CD8-positive, alpha-beta memory T cell (primary cell): ENCODE measurements around the gene BUB1. TPM values are rescaled to one million over a fixed set of nuclear protein-coding genes. Genes with fewer than 3 reads are reported as not detected.

ENCODE experiments used
- CTCF ChIA-PET: fragments of 350-600 bp; sonication (Branson Sonifier 250); formaldehyde crosslinking; loops from one replicate; lab custom pipeline; 2021; ENCODE audit warnings: antibody characterized with exemption; lab: Charles Lee
- POLR2A ChIA-PET: fragments of 350-600 bp; sonication (Branson Sonifier 250); formaldehyde crosslinking; loops from one replicate; lab custom pipeline; 2021; ENCODE audit warnings: antibody characterized with exemption; lab: Charles Lee
- DNase-seq, 5 donors: peaks; one replicate each; pipeline versions ENCODE4 v3.0.0 to v3.0.0-alpha.2; 2020 to 2022; ENCODE audit warnings: mixed read lengths in 1 of 5
- H3K27ac ChIP-seq: one replicate; pipeline ENCODE4 v1.7.0; 2013; ENCODE audit warnings: low read depth, mild to moderate bottlenecking, low read length, moderate library complexity
- H3K27me3 ChIP-seq: 2 replicates; pipeline ENCODE4 v1.7.0; 2013; ENCODE audit warnings: low read length, mild to moderate bottlenecking; ENCODE audit not compliant: insufficient read depth, poor library complexity, severe bottlenecking
- H3K36me3 ChIP-seq: 2 replicates; pipeline ENCODE4 v1.7.0; 2013; ENCODE audit warnings: mild to moderate bottlenecking, low read length, moderate library complexity; ENCODE audit not compliant: insufficient read depth
- H3K4me1 ChIP-seq: 2 replicates; pipeline ENCODE4 v1.7.0; 2013; ENCODE audit warnings: mild to moderate bottlenecking, low read length, moderate library complexity; ENCODE audit not compliant: insufficient read depth
- H3K4me3 ChIP-seq: 2 replicates; pipeline ENCODE4 v1.7.0; 2013; ENCODE audit warnings: mild to moderate bottlenecking, low read length
- H3K9me3 ChIP-seq: 2 replicates; pipeline ENCODE4 v1.7.0; 2013; ENCODE audit warnings: mild to moderate bottlenecking, low read length
- H3K27ac Mint-ChIP-seq, 8 donors: one replicate each; pipeline ENCODE4 v1.8.0; 2020 to 2021; ENCODE audit warnings: mixed read lengths in 8 of 8, mild to moderate bottlenecking in 6 of 8, inconsistent platforms in 3 of 8, moderate library complexity in 3 of 8
- H3K27me3 Mint-ChIP-seq, 2 donors: one replicate each; pipeline ENCODE4 v1.8.0; 2020 to 2021; ENCODE audit warnings: mixed read lengths in 2 of 2, mild to moderate bottlenecking in 1 of 2, moderate library complexity in 1 of 2
- H3K36me3 Mint-ChIP-seq, 3 donors: one replicate each; pipeline ENCODE4 v1.8.0; 2020 to 2021; ENCODE audit warnings: mixed read lengths in 3 of 3, inconsistent platforms in 1 of 3, mild to moderate bottlenecking in 1 of 3
- H3K4me1 Mint-ChIP-seq, 3 donors: one replicate each; pipeline ENCODE4 v1.8.0; 2020 to 2021; ENCODE audit warnings: mixed read lengths in 3 of 3, inconsistent platforms in 1 of 3, mild to moderate bottlenecking in 1 of 3
- H3K4me3 Mint-ChIP-seq, 7 donors: one replicate each; pipeline ENCODE4 v1.8.0; 2020 to 2021; ENCODE audit warnings: mixed read lengths in 7 of 7, mild to moderate bottlenecking in 6 of 7, moderate library complexity in 4 of 7, inconsistent platforms in 2 of 7
- H3K9me3 Mint-ChIP-seq, 5 donors: one replicate each; pipeline ENCODE4 v1.8.0; 2020 to 2022; ENCODE audit warnings: mixed read lengths in 5 of 5, mild to moderate bottlenecking in 3 of 5, moderate library complexity in 2 of 5, inconsistent platforms in 1 of 5
- polyA plus RNA-seq: library from polyadenylated mRNA; unstranded; fragments of 300-500 nt; fragmentation: Illumina TruSeq; gene quantifications from one replicate; pipeline ENCODE4 v1.2.3, GENCODE V29; 2021
- total RNA-seq, 2 experiments: library from RNA; stranded (reverse); gene quantifications; one replicate each; pipeline ENCODE4 v1.2.3, GENCODE V29; 2021

The BUB1 gene
- total RNA-seq (10 to 100 TPM; 46.9 to 49.5 TPM), polyA plus RNA-seq (0.56 TPM)

- H3K4me3 ChIP-seq, result peak within 1 kb of the TSS; percentile 100
- H3K36me3 Mint-ChIP-seq, result peaks cover 0 to 10% (median under 1%) of the 10 kb centered on the region in 3 donors
- DNase-seq, result peak; percentile 93 to 97 (median 94)
- ChIA-PET CTCF (no interaction called here), POLR2A (interaction anchor here (0.5 to 0.7 kb wide), 2 partner anchors 17 to 1945 kb away, joined by 3 to 4 read pairs; no protein-coding TSS in a partner anchor)
- H3K27ac ChIP-seq, result peak within 1 kb of the TSS; percentile 92
- peaks cover 0 to 2% of the 10 kb centered on the region in 2 donors for H3K27me3 Mint-ChIP-seq
- peak within 1 kb of the TSS; percentile 65 to 98 (median 94) for H3K27ac Mint-ChIP-seq
- no peaks in the 10 kb centered on the region for H3K36me3 ChIP-seq
- peaks cover 8% of the 10 kb centered on the region for H3K4me1 ChIP-seq
- H3K27me3 ChIP-seq, result no peaks in the 10 kb centered on the region
- H3K9me3 Mint-ChIP-seq, result no peaks in the 10 kb centered on the region
- H3K4me1 Mint-ChIP-seq, result peaks cover 33 to 45% (median 44%) of the 10 kb centered on the region in 3 donors
- H3K4me3 Mint-ChIP-seq, result peak within 1 kb of the TSS; percentile 92 to 100 (median 95)
- H3K9me3 ChIP-seq, result no peaks in the 10 kb centered on the region
Measured at GRCh38 chr2:110677530-110678456, at the start of gene BUB1. BUB1 (minus strand) TSS chr2:110678063; CDS start chr2:110677995, 68 bp downstream.

- Mint-ChIP-seq H3K27me3 (peaks cover 11 to 23% of the 10 kb centered on the region in 2 donors), H3K4me1 (no peaks in the 10 kb centered on the region), H3K36me3 (no peaks in the 10 kb centered on the region), H3K4me3 (no peak overlapping the region), H3K27ac (no peak overlapping the region), H3K9me3 (peaks cover 0 to 1% (median 0%) of the 10 kb centered on the region in 5 donors)
- Histone ChIP-seq H3K4me1 (no peaks in the 10 kb centered on the region), H3K27me3 (peaks cover under 1% of the 10 kb centered on the region), H3K4me3 (no peak overlapping the region), H3K9me3 (no peaks in the 10 kb centered on the region), H3K36me3 (no peaks in the 10 kb centered on the region), H3K27ac (no peak overlapping the region)
- ChIA-PET POLR2A (no interaction called here), CTCF (no interaction called here)
- DNase-seq, result no peak
Measured at GRCh38 chr2:110726285-110726684, 48.4 kb upstream of the BUB1 start.

GRCh38 chr2:110725859-110726258, 48.0 kb upstream of the BUB1 start:
- POLR2A ChIA-PET, result no interaction called here
- DNase-seq, result no peak
- H3K36me3 Mint-ChIP-seq, result no peaks in the 10 kb centered on the region
- Histone ChIP-seq H3K27ac (no peak overlapping the region), H3K4me1 (no peaks in the 10 kb centered on the region), H3K9me3 (no peaks in the 10 kb centered on the region), H3K36me3 (no peaks in the 10 kb centered on the region), H3K4me3 (no peak overlapping the region), H3K27me3 (no peaks in the 10 kb centered on the region)
- peaks cover 10 to 22% of the 10 kb centered on the region in 2 donors for H3K27me3 Mint-ChIP-seq
- CTCF ChIA-PET, result no interaction called here
- no peak overlapping the region for H3K27ac Mint-ChIP-seq
- H3K4me3 Mint-ChIP-seq, result no peak overlapping the region
- no peaks in the 10 kb centered on the region for H3K4me1 Mint-ChIP-seq
- peaks cover 0 to 3% (median 0%) of the 10 kb centered on the region in 5 donors for H3K9me3 Mint-ChIP-seq

GRCh38 chr2:110725370-110725769, 47.5 kb upstream of the BUB1 start:
- Histone ChIP-seq H3K9me3 (no peaks in the 10 kb centered on the region), H3K36me3 (no peaks in the 10 kb centered on the region), H3K4me1 (no peaks in the 10 kb centered on the region), H3K27ac (no peak overlapping the region), H3K4me3 (no peak overlapping the region), H3K27me3 (no peaks in the 10 kb centered on the region)
- ChIA-PET POLR2A (no interaction called here), CTCF (no interaction called here)
- Mint-ChIP-seq H3K4me1 (no peaks in the 10 kb centered on the region), H3K9me3 (peaks cover 0 to 2% (median 0%) of the 10 kb centered on the region in 5 donors), H3K27me3 (peaks cover 11 to 18% of the 10 kb centered on the region in 2 donors), H3K27ac (no peak overlapping the region), H3K36me3 (no peaks in the 10 kb centered on the region), H3K4me3 (no peak overlapping the region)
- DNase-seq, result no peak

GRCh38 chr2:110724820-110725219, 47.0 kb upstream of the BUB1 start:
- Mint-ChIP-seq H3K4me3 (no peak overlapping the region), H3K36me3 (no peaks in the 10 kb centered on the region), H3K9me3 (peaks cover 0 to 2% (median 0%) of the 10 kb centered on the region in 5 donors), H3K4me1 (no peaks in the 10 kb centered on the region), H3K27me3 (peaks cover 10 to 21% of the 10 kb centered on the region in 2 donors), H3K27ac (no peak overlapping the region)
- ChIA-PET POLR2A (no interaction called here), CTCF (no interaction called here)
- no peaks in the 10 kb centered on the region for H3K36me3 ChIP-seq
- no peaks in the 10 kb centered on the region for H3K4me1 ChIP-seq
- no peaks in the 10 kb centered on the region for H3K27me3 ChIP-seq
- H3K9me3 ChIP-seq, result no peaks in the 10 kb centered on the region
- no peak overlapping the region for H3K4me3 ChIP-seq
- no peak overlapping the region for H3K27ac ChIP-seq
- DNase-seq, result no peak

- no peaks in the 10 kb centered on the region for H3K4me1 Mint-ChIP-seq
- DNase-seq, result no peak
- Histone ChIP-seq H3K36me3 (no peaks in the 10 kb centered on the region), H3K27ac (no peak overlapping the region), H3K9me3 (no peaks in the 10 kb centered on the region), H3K4me3 (no peak overlapping the region), H3K4me1 (no peaks in the 10 kb centered on the region), H3K27me3 (no peaks in the 10 kb centered on the region)
- peaks cover 0 to 2% (median 0%) of the 10 kb centered on the region in 5 donors for H3K9me3 Mint-ChIP-seq
- H3K36me3 Mint-ChIP-seq, result no peaks in the 10 kb centered on the region
- H3K4me3 Mint-ChIP-seq, result no peak overlapping the region
- CTCF ChIA-PET, result no interaction called here
- peaks cover 18 to 43% of the 10 kb centered on the region in 2 donors for H3K27me3 Mint-ChIP-seq
- POLR2A ChIA-PET, result no interaction called here
- H3K27ac Mint-ChIP-seq, result no peak overlapping the region
Measured at GRCh38 chr2:110720547-110720946, 42.7 kb upstream of the BUB1 start.

- CTCF ChIA-PET, result no interaction called here
- Mint-ChIP-seq H3K4me3 (no peak overlapping the region), H3K4me1 (no peaks in the 10 kb centered on the region), H3K27ac (no peak overlapping the region), H3K36me3 (no peaks in the 10 kb centered on the region), H3K27me3 (peaks cover 29 to 46% of the 10 kb centered on the region in 2 donors), H3K9me3 (peaks cover 0 to 2% (median 0%) of the 10 kb centered on the region in 5 donors)
- Histone ChIP-seq H3K9me3 (no peaks in the 10 kb centered on the region), H3K27ac (no peak overlapping the region), H3K36me3 (no peaks in the 10 kb centered on the region), H3K4me3 (no peak overlapping the region), H3K4me1 (no peaks in the 10 kb centered on the region), H3K27me3 (no peaks in the 10 kb centered on the region)
- POLR2A ChIA-PET, result no interaction called here
- no peak for DNase-seq
Measured at GRCh38 chr2:110718990-110719389, 41.1 kb upstream of the BUB1 start.

GRCh38 chr2:110718382-110718781, 40.5 kb upstream of the BUB1 start:
- H3K36me3 Mint-ChIP-seq, result no peaks in the 10 kb centered on the region
- no peaks in the 10 kb centered on the region for H3K4me1 Mint-ChIP-seq
- Histone ChIP-seq H3K4me3 (no peak overlapping the region), H3K4me1 (no peaks in the 10 kb centered on the region), H3K36me3 (no peaks in the 10 kb centered on the region), H3K27ac (no peak overlapping the region), H3K9me3 (no peaks in the 10 kb centered on the region), H3K27me3 (no peaks in the 10 kb centered on the region)
- H3K27ac Mint-ChIP-seq, result no peak overlapping the region
- ChIA-PET POLR2A (no interaction called here), CTCF (no interaction called here)
- peaks cover 0 to 2% (median 0%) of the 10 kb centered on the region in 5 donors for H3K9me3 Mint-ChIP-seq
- H3K27me3 Mint-ChIP-seq, result peaks cover 29 to 45% of the 10 kb centered on the region in 2 donors
- DNase-seq, result no peak
- H3K4me3 Mint-ChIP-seq, result no peak overlapping the region
